IMR-90 (cell line): ENCODE results near the gene PTCSC3. TPM values are rescaled to one million over a fixed set of nuclear protein-coding genes. Genes with fewer than 3 reads are reported as not detected.

ENCODE experiments used
- ATAC-seq: fragments of 200-7000 bp; cut with Tn5 transposase; 2 replicates; pipeline ENCODE4 v1.9.1; 2020; ENCODE audit warnings: low read depth, mild to moderate bottlenecking, moderate library complexity
- BruUV-seq: library from RNA; stranded (reverse); fragments of 400-500 nt; replicated peaks from 2 replicates; lab custom pipeline; 2021; lab: Mats Ljungman, UMichigan
- CTCF ChIA-PET: fragments of 300-600 bp; formaldehyde crosslinking; extraction: SDS; loops from one replicate; lab custom pipeline; 2021; ENCODE audit warnings: antibody characterized with exemption; lab: Yijun Ruan, JAX
- POLR2A ChIA-PET: fragments of 300-600 bp; sonication (Branson Sonifier 250); formaldehyde crosslinking; loops from one replicate; lab custom pipeline; 2022; ENCODE audit warnings: antibody characterized with exemption; ENCODE audit not compliant: unreplicated experiment; lab: Charles Lee
- DNase-seq: peaks from one replicate; pipeline ENCODE4 v3.0.0; 2013
- H2AFZ ChIP-seq: replicated peaks from 2 replicates; pipeline ENCODE3; 2013; ENCODE audit warnings: low read length, mild to moderate bottlenecking; ENCODE audit not compliant: poor library complexity
- H2AK5ac ChIP-seq: 2 replicates; pipeline ENCODE4 v1.6.1; 2013; ENCODE audit warnings: low read depth, low read length, inconsistent platforms
- H2AK9ac ChIP-seq: replicated peaks from 2 replicates; pipeline ENCODE3; 2013; ENCODE audit warnings: mild to moderate bottlenecking, low read depth, low read length, moderate library complexity; ENCODE audit not compliant: poor library complexity
- H2BK120ac ChIP-seq: 2 replicates; pipeline ENCODE4 v1.6.1; 2013; ENCODE audit warnings: low read depth, low read length, inconsistent platforms
- H2BK15ac ChIP-seq: 3 replicates; pipeline ENCODE4 v1.6.1; 2013; ENCODE audit warnings: low read depth, low read length, inconsistent platforms
- H2BK20ac ChIP-seq: 2 replicates; pipeline ENCODE4 v1.6.1; 2013; ENCODE audit warnings: low read depth, mild to moderate bottlenecking, inconsistent platforms, low read length, moderate library complexity
- H2BK5ac ChIP-seq: 2 replicates; pipeline ENCODE4 v1.6.1; 2013; ENCODE audit warnings: mild to moderate bottlenecking, low read depth, low read length, inconsistent platforms; ENCODE audit not compliant: poor library complexity, severe bottlenecking
- H3K14ac ChIP-seq: replicated peaks from 2 replicates; pipeline ENCODE4 v1.6.1; 2013; ENCODE audit warnings: low read depth, low read length, inconsistent platforms
- H3K18ac ChIP-seq: 2 replicates; pipeline ENCODE4 v1.6.1; 2013; ENCODE audit warnings: low read depth, low read length, control low read depth
- H3K23ac ChIP-seq: 2 replicates; pipeline ENCODE4 v1.6.1; 2013; ENCODE audit warnings: low read depth, low read length, inconsistent platforms
- H3K27ac ChIP-seq: 2 replicates; pipeline ENCODE4 v1.5.1; 2013; ENCODE audit warnings: mild to moderate bottlenecking, control low read depth, low read length; ENCODE audit not compliant: insufficient read depth
- H3K27me3 ChIP-seq: 2 replicates; pipeline ENCODE4 v1.6.1; 2013; ENCODE audit warnings: low read length; ENCODE audit not compliant: control insufficient read depth, insufficient read depth
- H3K36me3 ChIP-seq: 2 replicates; pipeline ENCODE4 v1.6.1; 2013; ENCODE audit warnings: low read length, mixed read lengths; ENCODE audit not compliant: control insufficient read depth, insufficient read depth
- H3K4ac ChIP-seq: 2 replicates; pipeline ENCODE4 v1.6.1; 2013; ENCODE audit warnings: low read depth, low read length, inconsistent platforms
- H3K4me1 ChIP-seq: 2 replicates; pipeline ENCODE4 v1.6.1; 2013; ENCODE audit warnings: low read length, mixed read lengths; ENCODE audit not compliant: control insufficient read depth, insufficient read depth
- H3K4me2 ChIP-seq: 2 replicates; pipeline ENCODE4 v1.6.1; 2013; ENCODE audit warnings: low read depth, mild to moderate bottlenecking, control low read depth, low read length, moderate library complexity
- H3K4me3 ChIP-seq: 2 replicates; pipeline ENCODE4 v1.5.1; 2013; ENCODE audit warnings: low read depth, mild to moderate bottlenecking, control low read depth, low read length, moderate library complexity; ENCODE audit not compliant: insufficient read depth
- H3K56ac ChIP-seq: 2 replicates; pipeline ENCODE4 v1.6.1; 2013; ENCODE audit warnings: low read length, inconsistent platforms; ENCODE audit not compliant: insufficient read depth; ENCODE audit errors: extremely low read depth
- H3K79me1 ChIP-seq, 2 experiments: 2 replicates each; pipeline ENCODE4 v1.6.1; 2013; ENCODE audit warnings: low read length in 2 of 2, inconsistent platforms in 1 of 2, low read depth in 1 of 2
- H3K9ac ChIP-seq: 2 replicates; pipeline ENCODE4 v1.6.1; 2013; ENCODE audit warnings: low read depth, low read length, control low read depth
- H3K9me1 ChIP-seq: 2 replicates; pipeline ENCODE4 v1.6.1; 2013; ENCODE audit warnings: low read length, inconsistent platforms; ENCODE audit not compliant: insufficient read depth
- H3K9me3 ChIP-seq: 2 replicates; pipeline ENCODE4 v1.6.1; 2013; ENCODE audit warnings: low read length; ENCODE audit not compliant: control insufficient read depth, insufficient read depth
- H4K20me1 ChIP-seq: 2 replicates; pipeline ENCODE4 v1.6.1; 2013; ENCODE audit warnings: low read length, inconsistent platforms; ENCODE audit not compliant: insufficient read depth
- H4K5ac ChIP-seq: 2 replicates; pipeline ENCODE4 v1.6.1; 2013; ENCODE audit warnings: mild to moderate bottlenecking, low read depth, low read length, control low read depth
- H4K8ac ChIP-seq, 2 experiments: 2 replicates each; pipeline ENCODE4 v1.6.1; 2013; ENCODE audit warnings: low read depth in 2 of 2, low read length in 2 of 2, control low read depth in 1 of 2, inconsistent platforms in 1 of 2
- H4K91ac ChIP-seq: 2 replicates; pipeline ENCODE4 v1.6.1; 2013; ENCODE audit warnings: low read depth, low read length, inconsistent platforms; ENCODE audit not compliant: insufficient read depth
- BHLHE40 ChIP-seq: fragments of 150-350 bp; IDR thresholded peaks from 2 replicates; pipeline ENCODE4 v1.6.1; 2016; ENCODE audit warnings: mild to moderate bottlenecking, low read depth, low read length
- CEBPB ChIP-seq: IDR thresholded peaks from 2 replicates; pipeline ENCODE4 v1.6.1; 2012; ENCODE audit warnings: low read depth, low read length, improper control_type of control experiment
- CHD1 ChIP-seq: IDR thresholded peaks from 2 replicates; pipeline ENCODE4 v1.6.1; 2012; ENCODE audit warnings: low read depth, low read length, improper control_type of control experiment
- CTCF ChIP-seq: conservative IDR thresholded peaks from 2 replicates; pipeline ENCODE4 v1.5.1; 2012; ENCODE audit warnings: mild to moderate bottlenecking, low read depth, low read length, improper control_type of control experiment
- FOS ChIP-seq: fragments of 150-350 bp; IDR thresholded peaks from 2 replicates; pipeline ENCODE4 v1.6.1; 2016; ENCODE audit warnings: low read depth, low read length
- MAFK ChIP-seq: IDR thresholded peaks from 2 replicates; pipeline ENCODE4 v1.6.1; 2012; ENCODE audit warnings: low read depth, low read length, improper control_type of control experiment
- MAZ ChIP-seq: IDR thresholded peaks from 2 replicates; pipeline ENCODE4 v1.6.1; 2012; ENCODE audit warnings: low read depth, mild to moderate bottlenecking, low read length, improper control_type of control experiment, moderate library complexity, borderline replicate concordance
- MXI1 ChIP-seq: IDR thresholded peaks from 2 replicates; pipeline ENCODE4 v1.6.1; 2012; ENCODE audit warnings: low read depth, mild to moderate bottlenecking, low read length, moderate library complexity, borderline replicate concordance
- NFE2L2 ChIP-seq: fragments of 150-350 bp; IDR thresholded peaks from 2 replicates; pipeline ENCODE4 v1.6.1; 2016; ENCODE audit warnings: low read depth, mild to moderate bottlenecking, low read length
- POLR2A ChIP-seq: IDR thresholded peaks from 2 replicates; pipeline ENCODE4 v1.6.1; 2012; ENCODE audit warnings: mild to moderate bottlenecking, low read depth, low read length
- RAD21 ChIP-seq: IDR thresholded peaks from 2 replicates; pipeline ENCODE4 v1.6.1; 2012; ENCODE audit warnings: low read length, improper control_type of control experiment
- RCOR1 ChIP-seq: IDR thresholded peaks from 2 replicates; pipeline ENCODE4 v1.6.1; 2012; ENCODE audit warnings: mild to moderate bottlenecking, low read length, improper control_type of control experiment; ENCODE audit not compliant: insufficient replicate concordance
- RFX5 ChIP-seq: IDR thresholded peaks from 2 replicates; pipeline ENCODE4 v1.8.0; 2012; ENCODE audit warnings: low read depth, mild to moderate bottlenecking, low read length, moderate library complexity
- SMC3 ChIP-seq: fragments of 150-350 bp; IDR thresholded peaks from 2 replicates; pipeline ENCODE4 v1.6.1; 2016; ENCODE audit warnings: low read depth, mild to moderate bottlenecking, antibody characterized with exemption, low read length, moderate library complexity
- WGBS, 2 experiments: methylation state at CpG; one replicate each; pipeline versions ENCODE4 v1.1.5 to v1.1.7; 2013; ENCODE audit warnings: missing lambda C conversion rate in 2 of 2; ENCODE audit not compliant: insufficient read length in 1 of 2; ENCODE audit errors: extremely low coverage in 2 of 2; 5-methylcytosine and 5-hydroxymethylcytosine counted together
- dilution Hi-C: fragments of 300-500 bp; cut with HindIII; formaldehyde crosslinking; loops from one replicate; pipeline ENCODE4 v1.14.3; 2018; ENCODE audit warnings: low sequenced_read_pairs; ENCODE audit not compliant: unreplicated experiment
- in situ Hi-C: fragments of 300-500 bp; cut with MboI; formaldehyde crosslinking; loops from 3 replicates; pipeline ENCODE4 v1.14.3; 2019; ENCODE audit warnings: low sequenced_read_pairs, inconsistent platforms, mixed read lengths
- intact Hi-C: fragments of 100-400 bp; cut with micrococcal nuclease; formaldehyde crosslinking; loops from 2 replicates; pipeline ENCODE4 v1.10.0; 2022
- polyA plus RNA-seq, 3 experiments: library from polyadenylated mRNA; depleted of rRNA; stranded (reverse); fragments of >200 nt; gene quantifications; 2 replicates each; pipeline ENCODE4 v1.2.3, GENCODE V29; 2012; ENCODE audit warnings: low replicate concordance in 1 of 3
- total RNA-seq: library from RNA; depleted of rRNA; stranded (reverse); fragments of >200 nt; gene quantifications from 2 replicates; pipeline ENCODE4 v1.2.3, GENCODE V29; 2012
- TF ChIP-seq, protein P1 (sequence below): fragments of 150-350 bp; IDR thresholded peaks from 2 replicates; pipeline ENCODE4 v1.6.1; 2016; ENCODE audit warnings: low read depth, mild to moderate bottlenecking, low read length, moderate library complexity, borderline replicate concordance
- TF ChIP-seq, protein P2 (sequence below): fragments of 150-350 bp; IDR thresholded peaks from 2 replicates; pipeline ENCODE4 v1.6.1; 2017; ENCODE audit warnings: mild to moderate bottlenecking, antibody characterized with exemption, low read length, low read depth

Gene PTCSC3
- total and polyA plus RNA-seq, 2 of the 4 experiments (the other 2 are of a cell fraction): not detected

- Histone ChIP-seq H2AK9ac (no peak overlapping the region), H2BK15ac (no peak overlapping the region), H3K4me3 (no peak overlapping the region), H3K27ac (no peak overlapping the region), H4K5ac (no peak overlapping the region), H3K14ac (no peak overlapping the region), H3K23ac (no peak overlapping the region), H2AFZ (no peak overlapping the region), H3K9me1 (no peaks in the 10 kb centered on the region), H3K4me2 (no peak overlapping the region), H3K18ac (no peak overlapping the region), H4K91ac (no peak overlapping the region), H4K8ac (no peak overlapping the region), H2BK120ac (no peak overlapping the region), H3K79me1 (no peaks in the 10 kb centered on the region), H3K9me3 (no peaks in the 10 kb centered on the region), H3K27me3 (peaks cover 4% of the 10 kb centered on the region), H2BK20ac (no peak overlapping the region), H3K4ac (no peak overlapping the region), H3K36me3 (no peaks in the 10 kb centered on the region), H2BK5ac (no peak overlapping the region), H3K56ac (no peak overlapping the region), H4K20me1 (no peaks in the 10 kb centered on the region), H3K9ac (no peak overlapping the region), H2AK5ac (no peak overlapping the region), H3K4me1 (no peaks in the 10 kb centered on the region)
- no CpG with 5 or more reads among the region's 5 CpGs for WGBS, 2 experiments
- TF ChIP-seq CTCF: no peak
- TF ChIP-seq RCOR1: no peak
- TF ChIP-seq MXI1: no peak
- no peak for TF ChIP-seq MAFK
- TF ChIP-seq BHLHE40: no peak
- TF ChIP-seq NFE2L2: no peak
- no peak for TF ChIP-seq MAZ
- TF ChIP-seq CEBPB: no peak
- TF ChIP-seq, protein P1, sequence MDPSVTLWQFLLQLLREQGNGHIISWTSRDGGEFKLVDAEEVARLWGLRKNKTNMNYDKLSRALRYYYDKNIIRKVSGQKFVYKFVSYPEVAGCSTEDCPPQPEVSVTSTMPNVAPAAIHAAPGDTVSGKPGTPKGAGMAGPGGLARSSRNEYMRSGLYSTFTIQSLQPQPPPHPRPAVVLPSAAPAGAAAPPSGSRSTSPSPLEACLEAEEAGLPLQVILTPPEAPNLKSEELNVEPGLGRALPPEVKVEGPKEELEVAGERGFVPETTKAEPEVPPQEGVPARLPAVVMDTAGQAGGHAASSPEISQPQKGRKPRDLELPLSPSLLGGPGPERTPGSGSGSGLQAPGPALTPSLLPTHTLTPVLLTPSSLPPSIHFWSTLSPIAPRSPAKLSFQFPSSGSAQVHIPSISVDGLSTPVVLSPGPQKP: no peak
- no peak for TF ChIP-seq CHD1
- TF ChIP-seq FOS: no peak
- TF ChIP-seq, protein P2, sequence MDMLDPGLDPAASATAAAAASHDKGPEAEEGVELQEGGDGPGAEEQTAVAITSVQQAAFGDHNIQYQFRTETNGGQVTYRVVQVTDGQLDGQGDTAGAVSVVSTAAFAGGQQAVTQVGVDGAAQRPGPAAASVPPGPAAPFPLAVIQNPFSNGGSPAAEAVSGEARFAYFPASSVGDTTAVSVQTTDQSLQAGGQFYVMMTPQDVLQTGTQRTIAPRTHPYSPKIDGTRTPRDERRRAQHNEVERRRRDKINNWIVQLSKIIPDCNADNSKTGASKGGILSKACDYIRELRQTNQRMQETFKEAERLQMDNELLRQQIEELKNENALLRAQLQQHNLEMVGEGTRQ: no peak
- no peak for TF ChIP-seq RFX5
- no peak for TF ChIP-seq POLR2A
- no peak for TF ChIP-seq RAD21
- no peak for TF ChIP-seq SMC3
- DNase-seq (no peak), ATAC-seq (no peak)
- intact Hi-C loops: no loop called here
- CTCF ChIA-PET: no interaction called here
- dilution Hi-C loops: no loop called here
- POLR2A ChIA-PET: no interaction called here
- in situ Hi-C loops: no loop called here
- no TSS peak for BruUV-seq
Observed at GRCh38 chr14:36163451-36163850, 13.1 kb downstream of the PTCSC3 start.
